Measurements from ENCODE around the gene ATP8A1. TPM values are rescaled to one million over a fixed set of nuclear protein-coding genes. Genes with fewer than 3 reads are reported as not detected.
A peak's percentile ranks its signal among the peaks of the same experiment; 100 is the strongest.

ATP8A1 gene
- total and polyA plus RNA-seq, 5 experiments from 2014 or later: 17.5 to 117 (median 31.1) TPM

- no peak for ATAC-seq
- Mint-ChIP-seq H3K4me1 (peaks cover 3 to 6% (median 5%) of the 10 kb centered on the region in 4 donors), H3K27ac (peak overlapping the region in 3 of 10 donors; percentile 18 to 24 (median 23)), H3K36me3 (peaks cover 0 to 68% (median 15%) of the 10 kb centered on the region in 3 donors), H3K4me3 (no peak overlapping the region), H3K9me3 (no peaks in the 10 kb centered on the region), H3K27me3 (no peaks in the 10 kb centered on the region)
- DNase-seq: no peak
- POLR2A ChIA-PET: no interaction called here
These were observed 141.6 kb downstream of the ATP8A1 start for GRCh38 chr4:42515156-42515884.

GRCh38 chr4:42513748-42514492 lies 143.0 kb downstream of the ATP8A1 start:
- Mint-ChIP-seq H3K4me3 (no peak overlapping the region), H3K27ac (peak overlapping the region in 1 of 10 donors; percentile 30), H3K36me3 (peaks cover 0 to 71% (median 15%) of the 10 kb centered on the region in 3 donors), H3K9me3 (no peaks in the 10 kb centered on the region), H3K4me1 (peaks cover 1 to 7% (median 4%) of the 10 kb centered on the region in 4 donors), H3K27me3 (no peaks in the 10 kb centered on the region)
- no peak for ATAC-seq
- POLR2A ChIA-PET: no interaction called here
- no peak for DNase-seq

- peaks cover 0 to 72% (median 20%) of the 10 kb centered on the region in 3 donors for H3K36me3 Mint-ChIP-seq
- peaks cover 1 to 9% (median 4%) of the 10 kb centered on the region in 4 donors for H3K4me1 Mint-ChIP-seq
- H3K9me3 Mint-ChIP-seq: no peaks in the 10 kb centered on the region
- no peaks in the 10 kb centered on the region for H3K27me3 Mint-ChIP-seq
- H3K27ac Mint-ChIP-seq: peak overlapping the region in 2 of 10 donors; percentile 14 to 36
- ATAC-seq: no peak
- DNase-seq: no peak
- POLR2A ChIA-PET: no interaction called here
- no peak overlapping the region for H3K4me3 Mint-ChIP-seq
These were observed 144.7 kb downstream of the ATP8A1 start for GRCh38 chr4:42512226-42512625.

- POLR2A ChIA-PET: no interaction called here
- H3K4me1 Mint-ChIP-seq: peaks cover 0 to 9% (median 0%) of the 10 kb centered on the region in 4 donors
- H3K27me3 Mint-ChIP-seq: no peaks in the 10 kb centered on the region
These were observed 146.7 kb downstream of the ATP8A1 start for GRCh38 chr4:42510225-42510624.

GRCh38 chr4:42501624-42502401 lies 155.1 kb downstream of the ATP8A1 start:
- no peaks in the 10 kb centered on the region for H3K27me3 Mint-ChIP-seq

More at GRCh38 chr4:42510225-42510624, 146.7 kb downstream of the ATP8A1 start:
- H3K36me3 Mint-ChIP-seq: peaks cover 8 to 81% (median 35%) of the 10 kb centered on the region in 3 donors
- no peak overlapping the region for H3K4me3 Mint-ChIP-seq
- no peak for DNase-seq
- no peak overlapping the region for H3K27ac Mint-ChIP-seq
- no peak for ATAC-seq
- H3K9me3 Mint-ChIP-seq: no peaks in the 10 kb centered on the region

GRCh38 chr4:42498040-42498439 lies 158.9 kb downstream of the ATP8A1 start:
- POLR2A ChIA-PET: no interaction called here
- H3K9me3 Mint-ChIP-seq: no peaks in the 10 kb centered on the region
- peaks cover 0 to 80% (median 40%) of the 10 kb centered on the region in 3 donors for H3K36me3 Mint-ChIP-seq
- ATAC-seq: no peak
- H3K27ac Mint-ChIP-seq: no peak overlapping the region
- DNase-seq: no peak
- H3K4me1 Mint-ChIP-seq: peaks cover 2 to 8% (median 4%) of the 10 kb centered on the region in 4 donors
- no peaks in the 10 kb centered on the region for H3K27me3 Mint-ChIP-seq
- no peak overlapping the region for H3K4me3 Mint-ChIP-seq

More at GRCh38 chr4:42501624-42502401, 155.1 kb downstream of the ATP8A1 start:
- Mint-ChIP-seq H3K27ac (peak overlapping the region in 2 of 10 donors; percentile 16 to 22), H3K4me1 (peaks cover 0 to 11% (median 1%) of the 10 kb centered on the region in 4 donors), H3K9me3 (no peaks in the 10 kb centered on the region), H3K36me3 (peaks cover 22 to 91% (median 57%) of the 10 kb centered on the region in 3 donors), H3K4me3 (no peak overlapping the region)
- POLR2A ChIA-PET: no interaction called here
- no peak for DNase-seq
- no peak for ATAC-seq

GRCh38 chr4:42497142-42497910 lies 159.6 kb downstream of the ATP8A1 start:
- ATAC-seq: no peak
- no peaks in the 10 kb centered on the region for H3K9me3 Mint-ChIP-seq
- peaks cover 2 to 8% (median 4%) of the 10 kb centered on the region in 4 donors for H3K4me1 Mint-ChIP-seq
- H3K4me3 Mint-ChIP-seq: no peak overlapping the region
- H3K27ac Mint-ChIP-seq: no peak overlapping the region
- H3K27me3 Mint-ChIP-seq: no peaks in the 10 kb centered on the region
- POLR2A ChIA-PET: no interaction called here
- peaks cover 0 to 80% (median 36%) of the 10 kb centered on the region in 3 donors for H3K36me3 Mint-ChIP-seq
- no peak for DNase-seq

GRCh38 chr4:42492962-42493361 lies 163.9 kb downstream of the ATP8A1 start:
- Mint-ChIP-seq H3K36me3 (peaks cover 0 to 73% (median 34%) of the 10 kb centered on the region in 3 donors), H3K27ac (no peak overlapping the region), H3K4me3 (no peak overlapping the region), H3K4me1 (peaks cover 4 to 19% (median 12%) of the 10 kb centered on the region in 4 donors), H3K27me3 (no peaks in the 10 kb centered on the region), H3K9me3 (no peaks in the 10 kb centered on the region)
- DNase-seq (no peak), ATAC-seq (no peak)
- POLR2A ChIA-PET: no interaction called here

GRCh38 chr4:42490015-42490414 lies 166.9 kb downstream of the ATP8A1 start:
- peaks cover 0 to 76% (median 22%) of the 10 kb centered on the region in 3 donors for H3K36me3 Mint-ChIP-seq

GRCh38 chr4:42489095-42489494 lies 167.8 kb downstream of the ATP8A1 start:
- H3K27me3 Mint-ChIP-seq: no peaks in the 10 kb centered on the region
- POLR2A ChIA-PET: no interaction called here
- H3K4me1 Mint-ChIP-seq: peaks cover 1 to 13% (median 8%) of the 10 kb centered on the region in 4 donors
- ATAC-seq: no peak
- peaks cover 0 to 76% (median 19%) of the 10 kb centered on the region in 3 donors for H3K36me3 Mint-ChIP-seq
- peak overlapping the region in 1 of 10 donors; percentile 36 for H3K27ac Mint-ChIP-seq
- H3K9me3 Mint-ChIP-seq: no peaks in the 10 kb centered on the region
- DNase-seq: no peak
- H3K4me3 Mint-ChIP-seq: no peak overlapping the region

More at GRCh38 chr4:42490015-42490414, 166.9 kb downstream of the ATP8A1 start:
- Mint-ChIP-seq H3K27ac (peak overlapping the region in 4 of 10 donors; percentile 26 to 67 (median 32)), H3K4me1 (peaks cover 1 to 13% (median 8%) of the 10 kb centered on the region in 4 donors), H3K9me3 (no peaks in the 10 kb centered on the region), H3K27me3 (no peaks in the 10 kb centered on the region), H3K4me3 (no peak overlapping the region)
- DNase-seq (no peak), ATAC-seq (no peak)
- POLR2A ChIA-PET: no interaction called here

GRCh38 chr4:42488554-42488953 lies 168.4 kb downstream of the ATP8A1 start:
- no peak for DNase-seq
- H3K36me3 Mint-ChIP-seq: peaks cover 2 to 77% (median 17%) of the 10 kb centered on the region in 3 donors
- H3K27ac Mint-ChIP-seq: peak overlapping the region in 3 of 10 donors; percentile 31 to 41 (median 38)
- no peak overlapping the region for H3K4me3 Mint-ChIP-seq
- POLR2A ChIA-PET: no interaction called here
- no peaks in the 10 kb centered on the region for H3K9me3 Mint-ChIP-seq
- peaks cover 1 to 13% (median 7%) of the 10 kb centered on the region in 4 donors for H3K4me1 Mint-ChIP-seq
- H3K27me3 Mint-ChIP-seq: no peaks in the 10 kb centered on the region
- no peak for ATAC-seq

- ATAC-seq (no peak), DNase-seq (no peak)
- POLR2A ChIA-PET: no interaction called here
- H3K36me3 Mint-ChIP-seq: peaks cover 7 to 76% (median 15%) of the 10 kb centered on the region in 3 donors
- no peak overlapping the region for H3K4me3 Mint-ChIP-seq
- H3K4me1 Mint-ChIP-seq: peaks cover 1 to 13% (median 7%) of the 10 kb centered on the region in 4 donors
- H3K9me3 Mint-ChIP-seq: no peaks in the 10 kb centered on the region
- H3K27me3 Mint-ChIP-seq: no peaks in the 10 kb centered on the region
- peak overlapping the region in 2 of 10 donors; percentile 34 to 38 for H3K27ac Mint-ChIP-seq
These were observed 168.8 kb downstream of the ATP8A1 start for GRCh38 chr4:42488114-42488513.
